Uterus (tissue), 4 donors: Measurements from ENCODE around the gene PTPRE. TPM values are rescaled to one million over a fixed set of nuclear protein-coding genes. Genes with fewer than 3 reads are reported as not detected.

Experiments
- DNase-seq, 2 donors: peaks; one replicate each; pipeline ENCODE4 v3.0.0-alpha.2; 2019 to 2020
- H3K27ac ChIP-seq, 2 donors: fragments of 200-600 bp; sonication (generic); 1 replicate in 1 of 2; 2 replicates in 1 of 2; pipeline ENCODE4 v1.5.1; 2016 to 2018
- H3K27me3 ChIP-seq, 2 donors: fragments of 200-600 bp; sonication (generic); one replicate each; pipeline ENCODE4 v1.5.1; 2018 to 2019; ENCODE audit warnings: control low read depth in 1 of 2
- H3K36me3 ChIP-seq, 2 donors: fragments of 200-600 bp; sonication (generic); one replicate each; pipeline ENCODE4 v1.5.1; 2019; ENCODE audit warnings: control low read depth in 1 of 2
- H3K4me1 ChIP-seq, 2 donors: fragments of 200-600 bp; sonication (generic); one replicate each; pipeline ENCODE4 v1.5.1; 2018 to 2019; ENCODE audit warnings: control low read depth in 1 of 2
- H3K4me3 ChIP-seq, 2 donors: fragments of 200-600 bp; sonication (generic); 1 replicate in 1 of 2; 2 replicates in 1 of 2; pipeline ENCODE4 v1.5.1; 2018 to 2019; ENCODE audit warnings: mild to moderate bottlenecking in 1 of 2
- H3K9me3 ChIP-seq, 2 donors: fragments of 200-600 bp; sonication (generic); one replicate each; pipeline ENCODE4 v1.5.1; 2019; ENCODE audit warnings: control low read depth in 1 of 2
- POLR2A ChIP-seq, 2 donors: fragments of 450-650 bp; IDR thresholded peaks; one replicate each; pipeline ENCODE4 v1.6.1; 2016; ENCODE audit warnings: antibody characterized with exemption in 2 of 2, mild to moderate bottlenecking in 1 of 2, moderate library complexity in 1 of 2
- intact Hi-C: fragments of 100-400 bp; cut with DNase I; formaldehyde crosslinking; loops from one replicate; pipeline ENCODE4 v1.15.1; 2023; ENCODE audit warnings: low total_unique reads
- total RNA-seq, 4 donors: library from RNA; depleted of rRNA in 3 of 4; stranded (reverse); fragments of >200 nt in 3 of 4; gene quantifications; one replicate each; pipeline versions ENCODE4 v1.1.0 to v1.2.4, GENCODE V29; 2014 to 2023
- TF ChIP-seq, protein P1 (sequence below), 4 experiments: fragments of 200-600 bp in 2 of 4; fragments of 450-650 bp in 2 of 4; sonication (generic) in 2 of 4; IDR thresholded peaks; one replicate each; pipeline ENCODE4 v1.5.1; 2016 to 2019; ENCODE audit warnings: antibody characterized with exemption in 4 of 4, mild to moderate bottlenecking in 2 of 4, moderate library complexity in 1 of 4
- donor health status: DM: yes; HTN: yes; CAD: no.

The PTPRE gene
- total RNA-seq, 4 donors from 2014 or later, result 9.4 to 18.9 (median 16.3) TPM

DNA sequence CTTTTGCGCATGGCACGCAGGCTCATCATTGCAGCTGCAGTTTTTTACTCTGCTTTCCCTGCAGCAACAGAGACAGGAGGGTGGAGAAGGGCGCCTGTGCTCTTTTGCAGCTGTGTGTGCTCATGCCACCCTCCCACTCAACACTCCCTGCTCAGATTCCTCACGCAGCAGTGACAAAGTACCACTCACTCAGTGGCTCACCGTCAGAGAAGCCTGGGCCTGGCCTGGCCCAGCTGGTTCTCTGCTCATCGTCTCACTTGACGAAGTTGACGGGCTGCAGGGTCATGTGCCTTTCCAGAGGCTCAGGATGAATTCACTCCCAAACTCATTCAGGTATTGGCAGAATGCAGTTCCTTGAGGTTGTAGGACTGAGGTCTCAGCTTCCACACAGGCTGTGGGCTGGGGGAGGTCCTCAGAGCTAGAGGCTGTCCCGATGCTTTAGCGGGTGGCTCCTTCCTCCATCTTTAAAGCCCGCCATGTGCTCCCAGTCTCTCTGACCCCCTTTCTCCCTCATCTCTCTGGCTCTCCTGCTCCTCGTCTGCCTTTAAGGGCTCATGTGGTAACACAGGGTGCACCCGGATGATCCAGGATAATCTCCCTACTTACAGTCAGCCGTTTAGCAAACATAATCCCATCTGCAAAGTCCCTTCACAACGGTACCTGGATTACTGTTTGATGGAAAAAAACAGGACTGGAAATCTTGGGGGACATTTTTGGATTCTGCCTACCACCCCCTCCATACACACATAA is 25.8 kb downstream of the PTPRE start:
- TF ChIP-seq POLR2A (IDR thresholded peaks at IDR 0.05), result no peak
- TF ChIP-seq, protein P1, sequence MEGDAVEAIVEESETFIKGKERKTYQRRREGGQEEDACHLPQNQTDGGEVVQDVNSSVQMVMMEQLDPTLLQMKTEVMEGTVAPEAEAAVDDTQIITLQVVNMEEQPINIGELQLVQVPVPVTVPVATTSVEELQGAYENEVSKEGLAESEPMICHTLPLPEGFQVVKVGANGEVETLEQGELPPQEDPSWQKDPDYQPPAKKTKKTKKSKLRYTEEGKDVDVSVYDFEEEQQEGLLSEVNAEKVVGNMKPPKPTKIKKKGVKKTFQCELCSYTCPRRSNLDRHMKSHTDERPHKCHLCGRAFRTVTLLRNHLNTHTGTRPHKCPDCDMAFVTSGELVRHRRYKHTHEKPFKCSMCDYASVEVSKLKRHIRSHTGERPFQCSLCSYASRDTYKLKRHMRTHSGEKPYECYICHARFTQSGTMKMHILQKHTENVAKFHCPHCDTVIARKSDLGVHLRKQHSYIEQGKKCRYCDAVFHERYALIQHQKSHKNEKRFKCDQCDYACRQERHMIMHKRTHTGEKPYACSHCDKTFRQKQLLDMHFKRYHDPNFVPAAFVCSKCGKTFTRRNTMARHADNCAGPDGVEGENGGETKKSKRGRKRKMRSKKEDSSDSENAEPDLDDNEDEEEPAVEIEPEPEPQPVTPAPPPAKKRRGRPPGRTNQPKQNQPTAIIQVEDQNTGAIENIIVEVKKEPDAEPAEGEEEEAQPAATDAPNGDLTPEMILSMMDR (IDR thresholded peaks at IDR 0.05), result no peak
- DNase-seq, result no peak
- no peak overlapping the region for H3K27ac ChIP-seq
- H3K9me3 ChIP-seq, result no peaks in the 10 kb centered on the region
- H3K36me3 ChIP-seq, result no peaks in the 10 kb centered on the region
- intact Hi-C loops, result no loop called here
- H3K27me3 ChIP-seq, result no peaks in the 10 kb centered on the region
- H3K4me3 ChIP-seq, result no peak overlapping the region
- H3K4me1 ChIP-seq, result no peaks in the 10 kb centered on the region

DNA sequence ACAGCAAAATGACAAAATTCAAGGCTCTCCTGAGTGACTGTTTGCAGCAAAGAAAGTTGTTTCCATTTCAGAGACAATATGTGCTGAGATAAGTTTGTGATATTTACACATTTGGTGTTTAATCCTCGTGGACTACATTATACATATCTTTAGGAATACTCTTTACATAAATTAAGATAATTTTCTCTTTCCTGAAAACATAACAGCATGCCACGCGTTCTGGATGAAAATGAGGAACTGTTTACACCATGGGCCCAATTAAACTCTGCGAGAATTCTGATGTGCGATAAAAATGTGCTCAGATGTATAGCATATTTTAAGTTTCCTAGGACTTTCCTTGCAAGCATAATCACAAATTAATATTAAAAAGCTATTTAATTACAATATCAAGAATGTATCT is 26.4 kb downstream of the PTPRE start:
- no peaks in the 10 kb centered on the region for H3K9me3 ChIP-seq
- DNase-seq, result no peak
- intact Hi-C loops, result no loop called here
- H3K27ac ChIP-seq, result no peak overlapping the region
- no peaks in the 10 kb centered on the region for H3K4me1 ChIP-seq
- TF ChIP-seq, protein P1 (IDR thresholded peaks at IDR 0.05), result no peak
- no peak for TF ChIP-seq POLR2A (IDR thresholded peaks at IDR 0.05)
- no peaks in the 10 kb centered on the region for H3K36me3 ChIP-seq
- H3K4me3 ChIP-seq, result no peak overlapping the region
- no peaks in the 10 kb centered on the region for H3K27me3 ChIP-seq

DNA sequence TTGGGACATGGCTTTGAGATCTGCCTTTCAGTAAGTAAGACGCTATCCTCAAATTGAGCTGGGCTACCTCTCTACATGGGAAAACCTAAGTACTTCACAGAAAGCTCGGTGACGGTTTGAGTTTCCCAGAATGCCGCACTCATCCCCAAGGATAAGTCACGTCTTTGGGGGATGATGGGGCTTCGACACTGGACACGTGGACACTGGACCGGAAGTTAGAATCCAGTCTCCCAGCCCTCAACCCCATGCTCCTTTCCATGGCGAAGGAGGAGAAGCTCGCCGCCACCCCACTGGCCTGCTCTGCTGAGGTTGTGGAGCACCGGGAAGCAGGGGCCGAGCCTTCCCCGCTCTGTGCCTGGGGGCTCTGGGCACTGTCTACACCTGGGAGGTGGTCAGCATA is 27.5 kb downstream of the PTPRE start:
- H3K36me3 ChIP-seq, result no peaks in the 10 kb centered on the region
- no peaks in the 10 kb centered on the region for H3K27me3 ChIP-seq
- DNase-seq, result no peak
- no peak for TF ChIP-seq POLR2A (IDR thresholded peaks at IDR 0.05)
- TF ChIP-seq, protein P1 (IDR thresholded peaks at IDR 0.05), result no peak
- intact Hi-C loops, result no loop called here
- no peak overlapping the region for H3K4me3 ChIP-seq
- H3K4me1 ChIP-seq, result no peaks in the 10 kb centered on the region
- no peak overlapping the region for H3K27ac ChIP-seq
- H3K9me3 ChIP-seq, result no peaks in the 10 kb centered on the region

DNA sequence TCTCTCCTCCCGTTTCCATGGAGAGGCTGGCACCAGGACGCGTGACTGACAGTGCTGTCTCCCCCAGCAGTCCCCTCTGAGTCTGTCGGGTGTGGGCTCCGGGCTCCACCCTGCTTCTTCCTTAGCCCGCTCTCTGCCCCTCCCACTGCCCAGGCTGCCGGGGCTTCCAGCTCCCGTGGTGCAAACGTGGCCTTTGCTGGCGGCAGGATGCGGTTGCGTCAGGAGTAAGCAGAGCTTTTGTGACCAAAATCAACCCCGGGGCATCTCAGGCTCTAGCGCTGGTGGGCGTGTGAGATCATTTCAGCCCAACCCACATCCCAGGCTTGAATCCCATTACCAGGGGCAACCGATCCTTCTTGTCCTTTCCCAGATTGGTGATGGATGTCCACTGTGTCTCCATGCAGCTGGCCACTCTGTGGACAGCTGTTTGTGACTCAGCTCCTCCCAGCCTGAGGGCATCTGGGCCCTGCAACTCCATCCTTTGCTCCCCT is 28.2 kb downstream of the PTPRE start:
- no peak for DNase-seq
- H3K9me3 ChIP-seq, result no peaks in the 10 kb centered on the region
- TF ChIP-seq, protein P1 (IDR thresholded peaks at IDR 0.05), result no peak
- no peak for TF ChIP-seq POLR2A (IDR thresholded peaks at IDR 0.05)
- no peaks in the 10 kb centered on the region for H3K27me3 ChIP-seq
- intact Hi-C loops, result no loop called here
- no peak overlapping the region for H3K4me3 ChIP-seq
- H3K4me1 ChIP-seq, result no peaks in the 10 kb centered on the region
- H3K27ac ChIP-seq, result no peak overlapping the region
- H3K36me3 ChIP-seq, result no peaks in the 10 kb centered on the region

DNA sequence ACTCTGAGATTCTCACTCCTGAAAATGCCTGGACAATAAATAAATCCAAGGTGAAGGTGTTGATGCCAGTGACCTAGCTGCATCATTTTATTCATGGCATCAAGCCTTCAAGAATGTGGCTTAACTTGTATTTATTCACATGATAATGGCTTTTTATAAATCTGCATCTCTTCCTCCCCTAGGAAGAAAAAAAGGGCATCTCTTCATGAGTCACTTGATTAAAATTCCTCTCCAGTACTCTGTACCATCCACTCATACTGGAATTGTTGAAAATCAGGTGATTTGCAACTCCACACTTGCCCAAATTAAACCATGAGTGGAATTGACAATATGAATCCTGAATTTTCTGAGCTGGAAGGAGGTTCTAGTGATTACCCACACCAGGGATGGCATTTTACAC is 30.2 kb downstream of the PTPRE start:
- intact Hi-C loops, result no loop called here
- DNase-seq, result no peak
- TF ChIP-seq, protein P1 (IDR thresholded peaks at IDR 0.05), result no peak
- no peak for TF ChIP-seq POLR2A (IDR thresholded peaks at IDR 0.05)
- Histone ChIP-seq H3K27ac (no peak overlapping the region), H3K9me3 (no peaks in the 10 kb centered on the region), H3K27me3 (no peaks in the 10 kb centered on the region), H3K4me3 (no peak overlapping the region), H3K36me3 (no peaks in the 10 kb centered on the region), H3K4me1 (no peaks in the 10 kb centered on the region)
